Muscle of leg (tissue), 11 donors: ENCODE measurements around the gene THSD4. TPM values are rescaled to one million over a fixed set of nuclear protein-coding genes. Genes with fewer than 3 reads are reported as not detected.
"Not testable (repeated sequence)": the region's sequence is repeated elsewhere in the genome, so short reads cannot be mapped to it uniquely, and the experiment has no call there.

ENCODE experiments used
- DNase-seq: peaks from one replicate; pipeline ENCODE4 v3.0.0; 2013
- H3K27ac ChIP-seq: one replicate; pipeline ENCODE4 v1.5.1; 2013; ENCODE audit warnings: mild to moderate bottlenecking, low read length, control low read depth
- H3K27me3 ChIP-seq: one replicate; pipeline ENCODE4 v1.6.1; 2013; ENCODE audit warnings: low read length; ENCODE audit not compliant: control insufficient read depth, insufficient read depth
- H3K36me3 ChIP-seq: one replicate; pipeline ENCODE4 v1.6.1; 2013; ENCODE audit warnings: low read length; ENCODE audit not compliant: control insufficient read depth, insufficient read depth
- H3K4me1 ChIP-seq: one replicate; pipeline ENCODE4 v1.6.1; 2013; ENCODE audit warnings: low read length; ENCODE audit not compliant: control insufficient read depth, insufficient read depth
- H3K4me3 ChIP-seq: one replicate; pipeline ENCODE4 v1.5.1; 2013; ENCODE audit warnings: low read length, control low read depth
- H3K9me3 ChIP-seq: replicated peaks from 2 replicates; pipeline ENCODE4 v1.6.1; 2013; ENCODE audit warnings: low read depth, low read length; ENCODE audit not compliant: control insufficient read depth
- WGBS: methylation state at CpG from one replicate; pipeline ENCODE4 v1.1.5; 2013; ENCODE audit warnings: missing lambda C conversion rate; ENCODE audit not compliant: insufficient coverage; 5-methylcytosine and 5-hydroxymethylcytosine counted together
- polyA plus RNA-seq, 8 donors: library from polyadenylated mRNA; unstranded; fragments of 120-200 nt; gene quantifications; one replicate each; pipeline versions ENCODE4 v1.2.1 to v1.2.3, GENCODE V29; 2013; ENCODE audit warnings: inconsistent platforms in 1 of 8, low replicate concordance in 1 of 8; ENCODE audit not compliant: insufficient read length in 8 of 8, insufficient read depth in 1 of 8
- total RNA-seq: library from RNA; stranded (reverse); fragments of 120-200 nt; gene quantifications from one replicate; pipeline ENCODE4 v1.2.4, GENCODE V29; 2013

THSD4 gene
- total and polyA plus RNA-seq, 9 donors: 17.6 to 33.8 (median 25.5) TPM

DNA sequence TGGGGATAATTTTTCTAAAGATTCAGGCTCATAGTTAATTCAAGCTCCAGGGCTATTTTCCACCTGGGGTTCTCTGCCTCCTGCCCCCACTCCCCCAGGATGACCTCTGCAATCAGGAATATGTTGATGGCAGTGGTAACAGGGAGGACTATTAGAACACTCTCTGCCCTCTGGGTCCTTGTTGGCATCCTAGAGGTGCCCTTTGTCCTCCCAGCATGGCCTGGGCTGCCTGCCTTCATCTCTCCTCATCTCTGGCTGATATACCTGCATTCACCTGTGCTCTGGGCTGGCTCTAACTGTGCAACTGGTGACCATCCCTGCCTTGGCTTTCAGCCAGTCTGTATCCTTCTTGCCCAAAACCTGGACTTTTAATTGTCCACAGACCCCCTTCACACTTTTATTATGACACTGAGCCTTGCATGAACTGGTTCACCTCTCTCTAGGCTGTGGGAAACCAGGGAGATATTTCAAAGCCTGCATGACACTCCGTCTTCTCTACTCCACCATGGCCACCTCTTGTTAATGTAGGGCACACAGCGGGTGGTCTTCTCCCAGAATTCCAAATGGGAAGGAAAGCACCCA, 199.8 kb downstream of the THSD4 start:
- no peaks in the 10 kb centered on the region for H3K36me3 ChIP-seq
- no peak for DNase-seq

DNA sequence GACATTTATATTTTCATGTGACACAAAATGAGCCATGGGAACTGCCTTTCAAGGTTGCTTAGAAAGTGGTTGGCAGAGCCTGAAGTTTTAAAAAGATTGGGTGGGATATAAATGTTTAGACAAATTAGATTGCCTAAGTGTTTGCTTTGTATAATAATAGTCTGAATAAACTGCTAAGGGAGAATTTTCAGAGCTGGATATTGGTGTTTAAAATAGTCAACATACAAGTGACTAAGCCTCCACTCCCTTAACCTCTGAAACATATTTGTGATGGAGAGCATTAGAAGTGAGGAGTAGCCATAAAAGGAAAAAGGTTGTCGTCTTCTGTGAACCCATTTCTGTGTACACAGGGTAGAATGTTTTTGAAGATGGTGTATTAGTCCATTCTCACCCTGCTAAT, 201.6 kb downstream of the THSD4 start:
- no peaks in the 10 kb centered on the region for H3K36me3 ChIP-seq
- WGBS: no CpG with 5 or more reads among the region's 1 CpG

More for the DNA sequence above, 199.8 kb downstream of the THSD4 start:
- no CpG with 5 or more reads among the region's 2 CpGs for WGBS
- Histone ChIP-seq H3K4me3 (no peak overlapping the region), H3K4me1 (peaks cover 3% of the 10 kb centered on the region), H3K9me3 (peaks cover 3% of the 10 kb centered on the region), H3K27me3 (no peaks in the 10 kb centered on the region), H3K27ac (no peak overlapping the region)

DNA sequence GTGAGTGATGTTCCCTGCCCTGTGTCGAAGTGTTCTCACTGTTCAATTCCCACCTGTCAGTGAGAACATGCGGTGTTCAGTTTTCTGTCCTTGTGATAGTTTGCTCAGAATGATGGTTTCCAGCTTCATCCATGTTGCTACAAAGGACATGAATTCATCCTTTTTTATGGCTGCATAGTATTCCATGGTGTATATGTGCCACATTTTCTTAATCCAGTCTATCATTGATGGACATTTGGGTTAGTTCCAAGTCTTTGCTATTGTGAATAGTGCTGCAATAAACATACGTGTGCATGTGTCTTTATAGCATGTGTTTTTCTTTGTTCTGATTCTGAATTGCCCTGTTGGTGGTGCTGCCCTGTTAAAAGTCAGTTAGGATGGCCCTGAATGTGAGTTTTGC, 204.2 kb downstream of the THSD4 start:
- H3K9me3 ChIP-seq, H3K36me3 ChIP-seq, DNase-seq, H3K4me1 ChIP-seq, H3K27ac ChIP-seq, H3K4me3 ChIP-seq, H3K27me3 ChIP-seq: not testable (repeated sequence)
- no CpG with 5 or more reads among the region's 3 CpGs for WGBS

More for the DNA sequence above, 201.6 kb downstream of the THSD4 start:
- H3K9me3 ChIP-seq: peaks cover 3% of the 10 kb centered on the region
- DNase-seq: no peak
- no peak overlapping the region for H3K27ac ChIP-seq
- H3K27me3 ChIP-seq: no peaks in the 10 kb centered on the region
- H3K4me1 ChIP-seq: no peaks in the 10 kb centered on the region
- H3K4me3 ChIP-seq: no peak overlapping the region

DNA sequence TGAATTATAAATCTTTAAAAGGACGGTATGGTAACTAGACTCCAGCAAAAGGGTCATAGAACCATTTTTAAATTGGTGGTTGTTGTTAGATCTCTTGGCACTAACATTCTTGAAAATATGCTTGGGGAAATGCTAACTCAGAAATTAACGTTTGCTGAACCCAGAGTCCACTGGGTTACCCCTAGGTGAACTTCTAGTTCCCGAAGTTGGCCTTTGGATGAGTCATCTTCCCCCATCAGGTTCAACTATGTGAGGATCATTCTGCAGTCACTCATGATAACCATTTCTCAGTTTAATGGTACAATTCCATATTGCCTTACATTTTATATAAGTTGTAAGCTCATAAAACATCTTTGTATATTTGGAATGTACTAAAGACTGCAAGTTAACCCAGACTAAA, 204.7 kb downstream of the THSD4 start:
- no peaks in the 10 kb centered on the region for H3K27me3 ChIP-seq
- 100% methylated on average over 1 of the region's 3 CpGs for WGBS
- no peaks in the 10 kb centered on the region for H3K9me3 ChIP-seq
- H3K4me1 ChIP-seq: no peaks in the 10 kb centered on the region
- no peak overlapping the region for H3K27ac ChIP-seq
- no peak overlapping the region for H3K4me3 ChIP-seq
- no peak for DNase-seq
- no peaks in the 10 kb centered on the region for H3K36me3 ChIP-seq

DNA sequence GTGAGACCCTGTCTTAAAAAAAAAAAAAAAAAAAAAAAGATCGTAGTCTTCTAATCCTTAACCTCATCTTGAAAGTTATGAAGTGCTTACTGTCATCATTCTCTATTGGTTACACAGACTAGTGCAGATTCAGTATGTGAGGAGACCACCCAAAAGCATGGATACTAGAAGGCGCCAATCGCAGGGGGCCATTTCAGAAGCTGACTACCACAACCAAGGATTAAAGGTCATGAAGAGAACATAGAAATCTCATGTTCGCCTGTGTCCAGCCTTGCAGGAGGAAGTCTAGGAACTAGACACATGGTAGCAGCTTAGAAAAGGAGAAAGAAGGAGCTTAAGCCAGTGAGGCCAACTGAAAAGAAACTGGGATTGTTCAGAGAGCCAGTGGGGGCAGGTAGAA, 207.8 kb downstream of the THSD4 start:
- DNase-seq: no peak
- WGBS: 56% methylated on average over 1 of the region's 4 CpGs

DNA sequence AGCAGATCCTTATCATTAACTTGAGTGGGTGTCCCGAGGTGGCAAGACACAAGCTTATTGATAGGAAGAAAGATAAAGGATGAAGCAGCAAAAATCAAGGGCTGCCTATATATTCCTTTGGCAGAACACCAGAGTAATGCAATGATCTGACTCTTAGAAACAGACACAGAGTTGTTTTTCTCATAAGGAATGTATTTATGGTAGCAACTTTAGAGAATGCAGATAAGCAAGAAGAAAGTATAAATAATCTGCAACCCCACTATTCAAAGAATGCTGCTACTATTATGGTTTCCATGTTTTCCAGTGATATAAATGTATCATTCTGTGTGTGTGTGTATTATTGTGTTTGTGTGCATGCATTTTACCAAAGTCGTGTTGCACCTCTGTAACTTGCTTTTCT, 208.3 kb downstream of the THSD4 start:
- Histone ChIP-seq H3K9me3 (no peaks in the 10 kb centered on the region), H3K4me3 (no peak overlapping the region), H3K4me1 (peaks cover 4% of the 10 kb centered on the region), H3K27me3 (no peaks in the 10 kb centered on the region), H3K36me3 (no peaks in the 10 kb centered on the region), H3K27ac (no peak overlapping the region)
- 60% methylated on average over 1 of the region's 2 CpGs for WGBS
- no peak for DNase-seq

More for the DNA sequence above, 207.8 kb downstream of the THSD4 start:
- Histone ChIP-seq H3K9me3 (no peaks in the 10 kb centered on the region), H3K4me3 (no peak overlapping the region), H3K27me3 (no peaks in the 10 kb centered on the region), H3K27ac (no peak overlapping the region), H3K36me3 (no peaks in the 10 kb centered on the region), H3K4me1 (peaks cover 2% of the 10 kb centered on the region)

DNA sequence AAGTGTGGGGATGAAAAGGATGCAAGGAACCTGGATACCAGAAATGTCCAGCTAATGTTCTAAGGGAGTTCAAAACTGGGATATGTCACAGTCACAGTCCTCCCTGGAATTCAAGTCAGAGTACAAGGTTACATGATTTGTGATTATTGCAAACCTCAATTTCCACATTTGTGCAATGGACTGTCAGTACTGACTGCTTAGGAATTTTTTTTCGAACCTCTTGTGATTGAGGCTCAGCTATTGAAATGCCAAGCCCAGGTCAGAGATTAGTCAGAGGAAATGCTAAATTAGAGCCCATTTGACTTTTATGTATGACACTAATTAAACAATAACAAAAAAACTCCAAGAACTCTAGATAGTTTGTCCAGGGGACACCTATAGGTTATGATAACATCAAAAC, 210.2 kb downstream of the THSD4 start:
- Histone ChIP-seq H3K4me3 (no peak overlapping the region), H3K36me3 (no peaks in the 10 kb centered on the region), H3K27ac (no peak overlapping the region), H3K4me1 (peaks cover 21% of the 10 kb centered on the region), H3K9me3 (no peaks in the 10 kb centered on the region), H3K27me3 (no peaks in the 10 kb centered on the region)
- no peak for DNase-seq
- no CpG with 5 or more reads among the region's 1 CpG for WGBS

DNA sequence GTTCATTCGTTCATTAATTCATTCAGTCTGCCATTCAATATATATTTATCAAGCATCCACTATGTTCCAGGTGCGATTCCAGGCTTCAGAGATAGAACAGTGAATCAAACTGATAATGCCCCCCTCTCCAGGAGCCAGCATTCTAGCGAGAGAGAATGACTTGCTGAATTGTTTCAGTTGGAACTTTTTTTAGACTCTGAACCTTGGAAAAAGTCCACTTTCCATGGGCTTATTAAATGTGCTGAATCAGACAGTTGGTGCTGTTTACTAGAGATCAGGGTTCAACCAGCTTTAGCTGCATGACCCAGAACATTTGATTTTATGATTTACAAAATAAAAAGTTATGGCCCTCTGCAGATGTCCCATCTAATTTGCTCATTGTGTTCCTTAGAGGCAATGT, 213.2 kb downstream of the THSD4 start:
- Histone ChIP-seq H3K27ac (peak overlapping the region; percentile 67), H3K27me3 (no peaks in the 10 kb centered on the region), H3K9me3 (no peaks in the 10 kb centered on the region), H3K36me3 (no peaks in the 10 kb centered on the region), H3K4me1 (peaks cover 42% of the 10 kb centered on the region), H3K4me3 (no peak overlapping the region)
- WGBS: no CpG with 5 or more reads among the region's 3 CpGs
- peak; percentile 69 for DNase-seq

DNA sequence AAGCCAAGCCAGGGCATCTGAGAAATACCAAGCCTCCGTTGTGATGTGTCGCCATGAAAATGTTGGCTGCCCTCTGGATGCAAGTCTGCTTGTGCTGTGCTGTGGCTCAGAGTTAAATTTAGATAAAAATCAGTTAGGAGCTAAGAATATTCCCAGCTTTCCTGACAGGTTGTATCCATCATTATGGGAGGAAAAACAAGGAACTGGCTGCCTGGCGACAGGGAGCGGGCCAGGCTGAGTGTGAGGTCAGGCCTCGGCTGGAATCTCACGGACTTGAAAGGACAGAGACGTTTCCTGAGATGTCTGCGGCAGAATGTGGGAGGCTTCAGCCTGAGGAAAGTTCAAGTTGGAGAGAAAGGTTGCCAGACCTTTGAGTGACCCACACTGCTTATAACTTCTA, 213.8 kb downstream of the THSD4 start:
- Histone ChIP-seq H3K9me3 (no peaks in the 10 kb centered on the region), H3K27me3 (no peaks in the 10 kb centered on the region), H3K4me3 (no peak overlapping the region), H3K4me1 (peaks cover 42% of the 10 kb centered on the region), H3K27ac (peak overlapping the region; percentile 71), H3K36me3 (no peaks in the 10 kb centered on the region)
- 25% methylated on average over 8 of the region's 8 CpGs for WGBS
- peak; percentile 72 for DNase-seq

DNA sequence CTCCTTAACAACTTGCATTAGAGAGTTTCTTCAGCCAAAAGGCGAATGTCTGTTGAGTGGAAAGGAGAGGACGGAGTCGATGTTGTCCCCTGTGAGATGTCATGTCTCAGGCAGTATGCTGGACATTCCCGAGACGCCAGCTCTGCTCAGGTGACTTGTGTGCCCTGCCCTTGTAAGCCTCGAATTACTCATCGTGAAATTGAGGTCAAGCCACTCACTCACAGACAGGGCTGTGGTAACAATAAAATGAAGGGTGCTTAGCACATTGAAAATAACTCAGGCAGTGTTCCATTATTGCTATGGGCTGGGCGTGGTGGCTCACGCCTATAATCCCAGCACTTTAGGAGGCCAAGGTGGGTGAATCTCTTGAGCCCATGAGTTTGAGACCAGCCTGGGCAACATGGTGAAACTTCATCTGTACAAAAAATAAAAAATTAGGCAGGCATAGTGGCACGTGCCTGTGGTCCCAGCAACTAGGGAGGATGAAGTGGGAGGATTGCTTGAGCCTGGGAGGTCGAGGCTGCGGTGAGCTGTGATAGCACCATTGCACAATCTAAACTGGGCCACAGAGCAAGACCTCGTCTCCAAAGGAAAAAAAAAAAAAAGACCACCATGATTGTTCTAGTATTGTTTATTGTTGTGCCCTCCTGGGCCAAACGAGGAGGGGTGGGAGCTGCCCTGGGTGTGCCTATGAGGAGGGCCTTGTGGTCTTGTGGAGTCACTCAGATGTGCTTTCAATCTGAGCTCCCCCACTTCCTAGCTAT, 214.4 kb downstream of the THSD4 start:
- H3K4me3 ChIP-seq: no peak overlapping the region
- H3K4me1 ChIP-seq: peaks cover 47% of the 10 kb centered on the region
- peak overlapping the region; percentile 71 for H3K27ac ChIP-seq
- H3K36me3 ChIP-seq: no peaks in the 10 kb centered on the region
- no peak for DNase-seq
- H3K9me3 ChIP-seq: no peaks in the 10 kb centered on the region
- no peaks in the 10 kb centered on the region for H3K27me3 ChIP-seq
- 71% methylated on average over 6 of the region's 14 CpGs for whole genome bisulfite sequencing
